LoVo (cell line): ENCODE results near the gene PSME3IP1.

Source experiments
- DNase-seq: peaks from one replicate; pipeline ENCODE4 v3.0.0-alpha.2; 2016; ENCODE audit warnings: low spot score

PSME3IP1 gene

GRCh38 chr16:57144027-57144426 lies 41.8 kb downstream of the PSME3IP1 start:
- DNase-seq = no peak

GRCh38 chr16:57143149-57143921 lies 42.5 kb downstream of the PSME3IP1 start:
- no peak for DNase-seq

GRCh38 chr16:57141822-57142631 lies 43.8 kb downstream of the PSME3IP1 start:
- DNase-seq = no peak

GRCh38 chr16:57140931-57141668 lies 44.7 kb downstream of the PSME3IP1 start:
- DNase-seq = no peak

GRCh38 chr16:57138281-57138935 lies 47.4 kb downstream of the PSME3IP1 start:
- no peak for DNase-seq

- DNase-seq = no peak
These were observed 48.1 kb downstream of the PSME3IP1 start for GRCh38 chr16:57137566-57138273.

- DNase-seq = no peak
These were observed 48.8 kb downstream of the PSME3IP1 start for GRCh38 chr16:57137043-57137442.

- DNase-seq = no peak
These were observed 50.9 kb downstream of the PSME3IP1 start for GRCh38 chr16:57134982-57135381.

GRCh38 chr16:57133886-57134285 lies 52.0 kb downstream of the PSME3IP1 start:
- DNase-seq = no peak

GRCh38 chr16:57133031-57133430 lies 52.8 kb downstream of the PSME3IP1 start:
- DNase-seq = no peak

- DNase-seq = no peak
These were observed 53.4 kb downstream of the PSME3IP1 start for GRCh38 chr16:57132470-57132869.

- DNase-seq = no peak
These were observed 54.4 kb downstream of the PSME3IP1 start for GRCh38 chr16:57131351-57131970.

- no peak for DNase-seq
These were observed 54.9 kb downstream of the PSME3IP1 start for GRCh38 chr16:57130950-57131321.

GRCh38 chr16:57128771-57129389 lies 57.0 kb downstream of the PSME3IP1 start:
- no peak for DNase-seq

GRCh38 chr16:57127836-57128235 lies 58.0 kb downstream of the PSME3IP1 start:
- no peak for DNase-seq

- no peak for DNase-seq
These were observed 58.6 kb downstream of the PSME3IP1 start for GRCh38 chr16:57127037-57127763.

GRCh38 chr16:57126411-57126810 lies 59.4 kb downstream of the PSME3IP1 start:
- no peak for DNase-seq

GRCh38 chr16:57125969-57126368 lies 59.9 kb downstream of the PSME3IP1 start:
- DNase-seq = no peak

GRCh38 chr16:57125376-57125775 lies 60.5 kb downstream of the PSME3IP1 start:
- DNase-seq = no peak
